Keratinocyte (primary cell): ENCODE measurements around the gene ZSCAN25.

Experiments
- EZH2 ChIP-seq: IDR thresholded peaks from one replicate; pipeline ENCODE4 v1.6.1; 2012; ENCODE audit warnings: inconsistent platforms, mild to moderate bottlenecking, low read length, moderate library complexity
- TF ChIP-seq, protein P1 (sequence below), 3 experiments: IDR thresholded peaks in 1 of 3; conservative IDR thresholded peaks in 1 of 3; optimal IDR thresholded peaks in 1 of 3; 2 replicates in 2 of 3; 3 replicates in 1 of 3; pipeline versions ENCODE3 to v1.5.1; 2011; ENCODE audit warnings: low read length in 3 of 3, mild to moderate bottlenecking in 3 of 3, moderate library complexity in 2 of 3, control low read depth in 1 of 3, inconsistent platforms in 1 of 3; ENCODE audit not compliant: insufficient read depth in 2 of 3; ENCODE audit errors: extremely low read depth in 1 of 3

DNA sequence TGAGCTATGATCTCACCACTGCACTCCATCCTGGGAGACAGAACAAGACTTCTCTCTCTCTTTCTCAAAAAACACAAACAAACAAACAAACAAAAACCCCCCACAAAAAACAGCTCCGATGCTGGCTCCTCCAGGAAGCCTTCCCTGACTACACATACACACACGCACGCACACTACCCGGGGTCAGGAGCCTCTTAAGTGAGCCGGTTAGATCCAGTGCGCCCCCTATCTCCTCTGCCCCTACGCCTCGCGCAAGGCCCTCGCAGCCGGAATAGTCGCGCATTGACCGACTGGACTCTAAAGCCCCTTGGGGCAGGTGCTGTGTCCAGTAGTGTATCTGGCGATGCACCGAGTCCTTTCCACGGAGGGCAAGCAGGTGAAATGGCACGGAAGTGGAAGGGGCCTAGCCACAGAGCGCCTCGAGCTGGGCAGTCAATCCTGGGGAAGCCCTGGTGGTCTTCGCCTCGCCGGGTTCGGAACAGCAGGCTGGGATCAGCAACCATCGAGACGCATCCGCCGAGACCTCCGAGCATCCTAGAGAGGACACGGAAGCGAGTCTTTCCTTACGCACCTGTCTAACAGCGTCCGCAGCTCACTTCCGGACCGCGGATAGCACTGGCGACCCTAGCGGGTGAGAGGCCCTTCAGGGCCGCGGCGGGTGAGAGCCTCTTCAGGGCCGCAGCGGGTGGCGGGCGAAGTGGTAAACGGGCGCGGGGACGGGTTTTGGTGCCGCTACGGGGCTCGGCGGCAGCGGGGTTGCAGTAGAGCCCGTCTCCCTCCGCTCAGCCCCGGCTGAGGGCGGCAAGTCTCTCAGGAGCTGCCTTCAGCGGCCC is at the start of gene ZSCAN25:
- TF ChIP-seq, protein P1, sequence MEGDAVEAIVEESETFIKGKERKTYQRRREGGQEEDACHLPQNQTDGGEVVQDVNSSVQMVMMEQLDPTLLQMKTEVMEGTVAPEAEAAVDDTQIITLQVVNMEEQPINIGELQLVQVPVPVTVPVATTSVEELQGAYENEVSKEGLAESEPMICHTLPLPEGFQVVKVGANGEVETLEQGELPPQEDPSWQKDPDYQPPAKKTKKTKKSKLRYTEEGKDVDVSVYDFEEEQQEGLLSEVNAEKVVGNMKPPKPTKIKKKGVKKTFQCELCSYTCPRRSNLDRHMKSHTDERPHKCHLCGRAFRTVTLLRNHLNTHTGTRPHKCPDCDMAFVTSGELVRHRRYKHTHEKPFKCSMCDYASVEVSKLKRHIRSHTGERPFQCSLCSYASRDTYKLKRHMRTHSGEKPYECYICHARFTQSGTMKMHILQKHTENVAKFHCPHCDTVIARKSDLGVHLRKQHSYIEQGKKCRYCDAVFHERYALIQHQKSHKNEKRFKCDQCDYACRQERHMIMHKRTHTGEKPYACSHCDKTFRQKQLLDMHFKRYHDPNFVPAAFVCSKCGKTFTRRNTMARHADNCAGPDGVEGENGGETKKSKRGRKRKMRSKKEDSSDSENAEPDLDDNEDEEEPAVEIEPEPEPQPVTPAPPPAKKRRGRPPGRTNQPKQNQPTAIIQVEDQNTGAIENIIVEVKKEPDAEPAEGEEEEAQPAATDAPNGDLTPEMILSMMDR (optimal IDR thresholded peaks at IDR 0.05 in 1 of 3, IDR thresholded peaks at IDR 0.05 in 1 of 3, conservative IDR thresholded peaks at IDR 0.05 in 1 of 3; ENCODE audit: extremely low read depth in 1 of 3, insufficient read depth in 2 of 3, low read length in 3 of 3): peak in 2 of 3 experiments; percentile 28 to 68
- no peak for TF ChIP-seq EZH2
